ENCODE results near the gene PGAP2. TPM values are rescaled to one million over a fixed set of nuclear protein-coding genes. Genes with fewer than 3 reads are reported as not detected.
A peak's percentile ranks its signal among the peaks of the same experiment; 100 is the strongest.

PGAP2 gene
- total RNA-seq, 4 donors from 2014 or later = 8.1 to 15.1 (median 10.8) TPM

DNA sequence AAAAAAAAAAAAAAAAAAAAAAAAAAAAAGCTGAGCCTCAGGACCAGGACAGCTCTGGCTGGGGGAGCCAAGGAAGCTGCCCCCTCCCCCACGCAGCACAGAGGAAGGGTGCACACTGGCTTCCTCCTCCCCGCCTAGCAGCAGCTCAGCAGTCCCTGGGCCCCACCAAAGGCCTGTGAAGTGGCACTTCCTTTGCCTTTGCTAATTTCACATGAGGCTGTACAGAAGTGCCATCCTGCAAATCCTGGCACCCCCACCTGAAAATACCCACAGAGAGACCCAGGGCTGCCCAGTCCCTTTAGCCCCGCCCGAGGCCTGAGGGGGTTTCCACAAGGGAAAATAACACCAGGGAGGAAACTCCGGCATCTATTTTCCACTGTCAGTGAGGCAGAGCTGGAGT lies 28.5 kb downstream of the PGAP2 start:
- H3K4me1 ChIP-seq = peaks cover 0 to 84% (median 50%) of the 10 kb centered on the region in 4 donors
- no peaks in the 10 kb centered on the region for H3K27me3 ChIP-seq
- H3K4me3 ChIP-seq = peak overlapping the region in 1 of 4 donors; percentile 15
- peaks cover 0 to 9% (median 0%) of the 10 kb centered on the region in 3 donors for H3K36me3 ChIP-seq
- 64 to 81% methylated on average over 5 of the region's 5 CpGs for WGBS, 2 donors
- no peak for TF ChIP-seq EP300 (IDR thresholded peaks at IDR 0.05)
- TF ChIP-seq, protein P1, sequence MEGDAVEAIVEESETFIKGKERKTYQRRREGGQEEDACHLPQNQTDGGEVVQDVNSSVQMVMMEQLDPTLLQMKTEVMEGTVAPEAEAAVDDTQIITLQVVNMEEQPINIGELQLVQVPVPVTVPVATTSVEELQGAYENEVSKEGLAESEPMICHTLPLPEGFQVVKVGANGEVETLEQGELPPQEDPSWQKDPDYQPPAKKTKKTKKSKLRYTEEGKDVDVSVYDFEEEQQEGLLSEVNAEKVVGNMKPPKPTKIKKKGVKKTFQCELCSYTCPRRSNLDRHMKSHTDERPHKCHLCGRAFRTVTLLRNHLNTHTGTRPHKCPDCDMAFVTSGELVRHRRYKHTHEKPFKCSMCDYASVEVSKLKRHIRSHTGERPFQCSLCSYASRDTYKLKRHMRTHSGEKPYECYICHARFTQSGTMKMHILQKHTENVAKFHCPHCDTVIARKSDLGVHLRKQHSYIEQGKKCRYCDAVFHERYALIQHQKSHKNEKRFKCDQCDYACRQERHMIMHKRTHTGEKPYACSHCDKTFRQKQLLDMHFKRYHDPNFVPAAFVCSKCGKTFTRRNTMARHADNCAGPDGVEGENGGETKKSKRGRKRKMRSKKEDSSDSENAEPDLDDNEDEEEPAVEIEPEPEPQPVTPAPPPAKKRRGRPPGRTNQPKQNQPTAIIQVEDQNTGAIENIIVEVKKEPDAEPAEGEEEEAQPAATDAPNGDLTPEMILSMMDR (IDR thresholded peaks at IDR 0.05) = no peak
- TF ChIP-seq POLR2A (IDR thresholded peaks at IDR 0.05) = no peak
- H3K27ac ChIP-seq = peak overlapping the region in 2 of 4 donors; percentile 36 to 43
- H3K9me3 ChIP-seq = no peaks in the 10 kb centered on the region
- no peak for DNase-seq (ENCODE audit: low spot score in 2 of 2)

DNA sequence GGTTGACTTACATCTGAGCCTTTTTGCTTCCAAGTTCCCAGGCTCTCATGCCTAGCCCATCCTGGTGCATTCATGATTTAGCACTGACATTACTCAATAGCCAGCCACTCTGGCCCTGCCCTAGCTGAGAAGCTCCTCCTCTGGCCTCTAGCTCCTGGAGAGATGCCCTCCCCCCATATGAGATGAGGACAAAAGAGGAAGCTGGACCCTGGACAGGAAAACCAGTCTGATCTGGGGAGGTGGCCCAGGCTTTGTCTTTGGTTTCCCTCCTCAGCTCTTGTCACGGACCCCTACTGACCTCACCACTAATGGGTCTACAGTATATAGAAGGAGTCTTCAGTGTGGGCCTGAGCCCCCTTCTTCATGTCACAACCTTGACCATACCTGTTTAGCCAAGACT lies 29.4 kb downstream of the PGAP2 start:
- Histone ChIP-seq H3K36me3 (peaks cover 0 to 9% (median 0%) of the 10 kb centered on the region in 3 donors), H3K27me3 (no peaks in the 10 kb centered on the region), H3K27ac (peak overlapping the region; percentile 2 to 99 (median 26)), H3K4me1 (peaks cover 0 to 75% (median 41%) of the 10 kb centered on the region in 4 donors), H3K4me3 (no peak overlapping the region), H3K9me3 (no peaks in the 10 kb centered on the region)
- peak in 1 of 2 donors; percentile 50 for DNase-seq (ENCODE audit: low spot score in 2 of 2)
- TF ChIP-seq POLR2A (IDR thresholded peaks at IDR 0.05) = no peak
- TF ChIP-seq, protein P1 (IDR thresholded peaks at IDR 0.05) = no peak
- no peak for TF ChIP-seq EP300 (IDR thresholded peaks at IDR 0.05)
- WGBS, 2 donors = 78 to 89% methylated on average over 1 of the region's 1 CpG

- Histone ChIP-seq H3K4me1 (peaks cover 0 to 68% (median 38%) of the 10 kb centered on the region in 4 donors), H3K9me3 (no peaks in the 10 kb centered on the region), H3K27ac (peak overlapping the region; percentile 9 to 99 (median 71)), H3K27me3 (no peaks in the 10 kb centered on the region), H3K4me3 (peak overlapping the region in 1 of 4 donors; percentile 95), H3K36me3 (peaks cover 0 to 9% (median 0%) of the 10 kb centered on the region in 3 donors)
- 76 to 82% methylated on average over 2 of the region's 2 CpGs for WGBS, 2 donors
- TF ChIP-seq, protein P1 (IDR thresholded peaks at IDR 0.05) = no peak
- no peak for TF ChIP-seq EP300 (IDR thresholded peaks at IDR 0.05)
- TF ChIP-seq POLR2A (IDR thresholded peaks at IDR 0.05) = no peak
- DNase-seq (ENCODE audit: low spot score in 2 of 2) = no peak
These were observed 30.1 kb downstream of the PGAP2 start for GRCh38 chr11:3838504-3838903.

DNA sequence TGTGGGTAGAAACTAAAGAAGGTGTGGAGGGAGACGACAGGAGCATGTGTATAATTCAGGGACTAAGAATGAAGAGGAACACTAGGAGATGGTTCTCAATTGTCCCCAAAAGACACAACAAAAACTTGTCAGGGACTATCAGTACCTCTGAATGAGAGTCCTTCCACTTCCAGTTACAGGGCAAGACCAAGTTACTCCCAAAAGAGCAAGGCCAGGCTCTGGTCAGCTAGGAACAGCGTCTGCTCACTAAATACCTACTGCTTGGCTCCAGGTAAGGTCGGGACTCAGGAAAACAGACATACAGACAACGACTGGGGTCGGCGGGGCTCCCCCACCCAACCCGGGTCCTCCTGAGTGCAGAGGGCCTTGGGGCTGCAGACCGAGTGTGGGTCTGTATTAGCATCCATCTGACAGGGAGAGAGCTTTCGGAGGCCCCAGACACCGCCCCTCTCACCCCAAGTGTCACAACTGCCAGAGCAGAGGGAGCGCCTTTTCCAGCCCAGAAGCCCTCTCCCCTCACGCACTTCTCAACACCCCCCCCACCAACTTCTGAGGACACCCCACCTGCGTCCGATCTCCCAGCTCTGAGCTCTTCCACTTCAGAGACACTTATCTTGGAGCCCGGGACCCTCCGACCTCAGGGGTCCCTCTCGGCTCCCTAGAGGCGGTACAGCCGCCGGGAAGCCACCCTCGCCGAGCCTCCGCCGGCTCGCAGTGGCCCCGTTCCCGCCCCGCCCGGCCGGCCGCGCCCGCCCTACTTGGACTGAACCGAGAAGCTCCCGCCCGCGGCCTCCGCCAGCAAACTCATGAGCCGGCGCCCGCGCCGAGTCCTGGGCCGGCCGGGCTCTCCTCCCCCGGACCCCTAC lies 31.9 kb downstream of the PGAP2 start:
- WGBS, 2 donors = 1 to 2% methylated on average over 16 to 22 of the region's 46 CpGs

More for the DNA sequence above, 31.9 kb downstream of the PGAP2 start:
- peaks cover 0 to 2% (median 0%) of the 10 kb centered on the region in 3 donors for H3K36me3 ChIP-seq
- H3K4me1 ChIP-seq = peaks cover 0 to 50% (median 27%) of the 10 kb centered on the region in 4 donors
- H3K27me3 ChIP-seq = no peaks in the 10 kb centered on the region
- H3K27ac ChIP-seq = peak overlapping the region; percentile 88 to 99 (median 99)
- peak overlapping the region; percentile 78 to 95 (median 91) for H3K4me3 ChIP-seq
- peak in 1 of 2 donors; percentile 38 for DNase-seq (ENCODE audit: low spot score in 2 of 2)
- H3K9me3 ChIP-seq = no peaks in the 10 kb centered on the region
- TF ChIP-seq EP300 (IDR thresholded peaks at IDR 0.05) = no peak
- no peak for TF ChIP-seq POLR2A (IDR thresholded peaks at IDR 0.05)
- TF ChIP-seq, protein P1 (IDR thresholded peaks at IDR 0.05) = no peak
